DMS153 treated with DMSO at 0.1 percent for 48 hours (cell line): ENCODE measurements around the gene ACTR1B.
"Not testable (repeated sequence)": the region's sequence is repeated elsewhere in the genome, so short reads cannot be mapped to it uniquely, and the experiment has no call there.

Source experiments
- DNase-seq: peaks from one replicate; lab custom pipeline; 2025; ENCODE audit not compliant: unreplicated experiment; lab: John Stamatoyannopoulos, UW

Gene ACTR1B

GRCh38 chr2:97691166-97691565, 27.3 kb upstream of the ACTR1B start:
- DNase-seq: no peak

- DNase-seq: no peak
Measured at GRCh38 chr2:97688062-97688827, 24.4 kb upstream of the ACTR1B start.

GRCh38 chr2:97687235-97687634, 23.4 kb upstream of the ACTR1B start:
- not testable (repeated sequence) for DNase-seq

- DNase-seq: no peak
Measured at GRCh38 chr2:97678298-97678697, 14.5 kb upstream of the ACTR1B start.

- DNase-seq: no peak
Measured at GRCh38 chr2:97677480-97677879, 13.6 kb upstream of the ACTR1B start.

- DNase-seq: no peak
Measured at GRCh38 chr2:97676620-97677019, 12.8 kb upstream of the ACTR1B start.

GRCh38 chr2:97675430-97676113, 11.7 kb upstream of the ACTR1B start:
- no peak for DNase-seq

GRCh38 chr2:97673915-97674283, 10.1 kb upstream of the ACTR1B start:
- no peak for DNase-seq

- no peak for DNase-seq
Measured at GRCh38 chr2:97673182-97673914, 9.5 kb upstream of the ACTR1B start.

GRCh38 chr2:97672606-97673140, 8.8 kb upstream of the ACTR1B start:
- DNase-seq: not testable (repeated sequence)

- DNase-seq: no peak
Measured at GRCh38 chr2:97671526-97671925, 7.7 kb upstream of the ACTR1B start.

GRCh38 chr2:97670471-97670870, 6.6 kb upstream of the ACTR1B start:
- DNase-seq: no peak

- no peak for DNase-seq
Measured at GRCh38 chr2:97669448-97669847, 5.6 kb upstream of the ACTR1B start, which contains the start of gene C2orf92. Gene C2orf92 (plus strand): TSS chr2:97669713. CDS start chr2:97669789, 76 bp downstream.

- DNase-seq: no peak
Measured at GRCh38 chr2:97664636-97664970, 759 bp upstream of the ACTR1B start.

- no peak for DNase-seq
Measured at GRCh38 chr2:97663626-97663961, 250 bp downstream of the ACTR1B start.

- peak; percentile 20 for DNase-seq
Measured at GRCh38 chr2:97662895-97663625, 784 bp downstream of the ACTR1B start.

- DNase-seq: no peak
Measured at GRCh38 chr2:97662386-97662894, 1.4 kb downstream of the ACTR1B start.

GRCh38 chr2:97661927-97662326, 1.9 kb downstream of the ACTR1B start:
- DNase-seq: no peak

- no peak for DNase-seq
Measured at GRCh38 chr2:97660775-97661389, 3.0 kb downstream of the ACTR1B start.

- no peak for DNase-seq
Measured at GRCh38 chr2:97660044-97660774, 3.6 kb downstream of the ACTR1B start.
